Keratinocyte (primary cell): ENCODE data around the gene NUP160. TPM values are rescaled to one million over a fixed set of nuclear protein-coding genes. Genes with fewer than 3 reads are reported as not detected.

Experiments used
- DNase-seq: peaks from one replicate; pipeline ENCODE4 v3.0.0-alpha.2; 2011; ENCODE audit warnings: low read depth, missing footprints, low spot score
- FAIRE-seq: peaks from 2 replicates; lab custom pipeline; 2011; peaks lifted over from hg19 to GRCh38; lab: Jason Lieb, UNC
- H2AFZ ChIP-seq: 2 replicates; pipeline ENCODE4 v1.6.0; 2012; ENCODE audit warnings: low read length, control low read depth, inconsistent platforms; ENCODE audit not compliant: control insufficient read depth
- H3K27ac ChIP-seq: 2 replicates; pipeline ENCODE4 v1.5.1; 2011; ENCODE audit warnings: low read length; ENCODE audit not compliant: control insufficient read depth, insufficient read depth
- H3K27me3 ChIP-seq: 3 replicates; pipeline ENCODE4 v1.6.0; 2011; ENCODE audit warnings: low read length; ENCODE audit not compliant: control insufficient read depth, insufficient read depth; ENCODE audit errors: extremely low read depth
- H3K36me3 ChIP-seq, 2 experiments: 2 replicates in 1 of 2; 3 replicates in 1 of 2; pipeline ENCODE4 v1.5.1; 2011; ENCODE audit warnings: low read length in 2 of 2, mild to moderate bottlenecking in 1 of 2; ENCODE audit not compliant: control insufficient read depth in 2 of 2, insufficient read depth in 2 of 2; ENCODE audit errors: extremely low read depth in 1 of 2
- H3K4me1 ChIP-seq: 3 replicates; pipeline ENCODE4 v1.5.1; 2011; ENCODE audit warnings: low read length; ENCODE audit not compliant: control insufficient read depth, insufficient read depth; ENCODE audit errors: extremely low read depth
- H3K4me2 ChIP-seq: 3 replicates; pipeline ENCODE4 v1.6.0; 2011; ENCODE audit warnings: low read depth, low read length; ENCODE audit not compliant: control insufficient read depth, insufficient read depth; ENCODE audit errors: extremely low read depth
- H3K4me3 ChIP-seq, 3 experiments: fragments of 200-600 bp in 1 of 3; sonication (generic) in 1 of 3; 2 replicates in 2 of 3; 3 replicates in 1 of 3; pipeline ENCODE4 v1.5.1; 2011 to 2016; ENCODE audit warnings: low read length in 3 of 3, mild to moderate bottlenecking in 3 of 3, control low read depth in 2 of 3, inconsistent platforms in 1 of 3, low read depth in 1 of 3, mixed read lengths in 1 of 3, mixed run types in 1 of 3, moderate library complexity in 1 of 3; ENCODE audit not compliant: control insufficient read depth in 2 of 3, insufficient read depth in 2 of 3; ENCODE audit errors: extremely low read depth in 1 of 3
- H3K79me2 ChIP-seq: 2 replicates; pipeline ENCODE4 v1.6.0; 2012; ENCODE audit warnings: low read length; ENCODE audit not compliant: control insufficient read depth, insufficient read depth
- H3K9ac ChIP-seq: 3 replicates; pipeline ENCODE4 v1.6.0; 2011; ENCODE audit warnings: low read length; ENCODE audit not compliant: control insufficient read depth, insufficient read depth; ENCODE audit errors: extremely low read depth
- H3K9me1 ChIP-seq: 3 replicates; pipeline ENCODE4 v1.6.0; 2011; ENCODE audit warnings: low read length; ENCODE audit not compliant: control insufficient read depth, insufficient read depth; ENCODE audit errors: extremely low read depth
- H3K9me3 ChIP-seq: 2 replicates; pipeline ENCODE4 v1.5.1; 2012; ENCODE audit warnings: low read depth, low read length; ENCODE audit not compliant: control insufficient read depth
- H4K20me1 ChIP-seq: 3 replicates; pipeline ENCODE4 v1.6.0; 2011; ENCODE audit warnings: low read length; ENCODE audit not compliant: control insufficient read depth, insufficient read depth; ENCODE audit errors: extremely low read depth
- CTCF ChIP-seq, 3 experiments: IDR thresholded peaks in 1 of 3; conservative IDR thresholded peaks in 1 of 3; optimal IDR thresholded peaks in 1 of 3; 2 replicates in 2 of 3; 3 replicates in 1 of 3; pipeline versions ENCODE3 to v1.5.1; 2011; ENCODE audit warnings: low read length in 3 of 3, mild to moderate bottlenecking in 3 of 3, moderate library complexity in 2 of 3, control low read depth in 1 of 3, inconsistent platforms in 1 of 3; ENCODE audit not compliant: insufficient read depth in 2 of 3; ENCODE audit errors: extremely low read depth in 1 of 3
- EZH2 ChIP-seq: IDR thresholded peaks from one replicate; pipeline ENCODE4 v1.6.1; 2012; ENCODE audit warnings: inconsistent platforms, mild to moderate bottlenecking, low read length, moderate library complexity
- dilution Hi-C: fragments of 300-500 bp; cut with MboI; formaldehyde crosslinking; loops from one replicate; pipeline ENCODE4 v1.7.0; 2020; ENCODE audit warnings: low sequenced_read_pairs; ENCODE audit not compliant: extremely low pct_ligation_motif_present
- polyA plus RNA-seq, 5 experiments: library from polyadenylated mRNA; depleted of rRNA in 3 of 5; stranded (reverse) in 3 of 5; stranded (forward) in 1 of 5; unstranded in 1 of 5; fragments of >200 nt; gene quantifications; 1 replicate in 1 of 5; 2 replicates in 3 of 5; 3 replicates in 1 of 5; pipeline versions ENCODE4 v1.2.1 to v1.2.3, GENCODE V29; 2011 to 2012; ENCODE audit warnings: missing spikeins in 2 of 5, low read depth in 1 of 5, low replicate concordance in 1 of 5

Gene NUP160
- polyA plus RNA-seq, 1 donor (not counting 4 experiments of a cell fraction or from before 2014, with no cell fraction given): 26.6 TPM

- H3K4me2 ChIP-seq: no peak overlapping the region
- H3K9me1 ChIP-seq: no peaks in the 10 kb centered on the region
- H3K27ac ChIP-seq: no peak overlapping the region
- no peaks in the 10 kb centered on the region for H3K4me1 ChIP-seq
- H3K79me2 ChIP-seq: no peaks in the 10 kb centered on the region
- FAIRE-seq (no peak), DNase-seq (no peak)
- no peaks in the 10 kb centered on the region for H3K27me3 ChIP-seq
- H3K4me3 ChIP-seq: no peak overlapping the region
- peaks cover 17 to 32% of the 10 kb centered on the region in 2 experiments for H3K36me3 ChIP-seq
- H2AFZ ChIP-seq: no peak overlapping the region
- no peaks in the 10 kb centered on the region for H3K9me3 ChIP-seq
- no peak overlapping the region for H3K9ac ChIP-seq
- H4K20me1 ChIP-seq: no peaks in the 10 kb centered on the region
- dilution Hi-C loops: no loop called here
- TF ChIP-seq CTCF (optimal IDR thresholded peaks at IDR 0.05 in 1 of 3, IDR thresholded peaks at IDR 0.05 in 1 of 3, conservative IDR thresholded peaks at IDR 0.05 in 1 of 3; ENCODE audit: extremely low read depth in 1 of 3, insufficient read depth in 2 of 3, low read length in 3 of 3): no peak
- TF ChIP-seq EZH2: no peak
Observed at GRCh38 chr11:47783087-47783610, 65.0 kb downstream of the NUP160 start.

- peaks cover 24 to 32% of the 10 kb centered on the region in 2 experiments for H3K36me3 ChIP-seq
- no peak overlapping the region for H2AFZ ChIP-seq
- no peaks in the 10 kb centered on the region for H3K4me1 ChIP-seq
- H3K4me2 ChIP-seq: no peak overlapping the region
- H3K9ac ChIP-seq: no peak overlapping the region
- no peaks in the 10 kb centered on the region for H3K9me3 ChIP-seq
- dilution Hi-C loops: no loop called here
- H4K20me1 ChIP-seq: no peaks in the 10 kb centered on the region
- no peak for TF ChIP-seq EZH2
- TF ChIP-seq CTCF (optimal IDR thresholded peaks at IDR 0.05 in 1 of 3, IDR thresholded peaks at IDR 0.05 in 1 of 3, conservative IDR thresholded peaks at IDR 0.05 in 1 of 3; ENCODE audit: extremely low read depth in 1 of 3, insufficient read depth in 2 of 3, low read length in 3 of 3): no peak
- no peaks in the 10 kb centered on the region for H3K79me2 ChIP-seq
- no peak overlapping the region for H3K27ac ChIP-seq
- H3K9me1 ChIP-seq: no peaks in the 10 kb centered on the region
- DNase-seq: no peak
- FAIRE-seq: no peak
- no peaks in the 10 kb centered on the region for H3K27me3 ChIP-seq
- no peak overlapping the region for H3K4me3 ChIP-seq
Observed at GRCh38 chr11:47778878-47779483, 69.2 kb downstream of the NUP160 start.
